AG08395 (cell line): ENCODE measurements around the gene ARHGDIB.

Source experiments
- DNase-seq: peaks from one replicate; pipeline ENCODE4 v3.0.0; 2012; ENCODE audit warnings: mixed read lengths, low spot score

Gene ARHGDIB

DNA sequence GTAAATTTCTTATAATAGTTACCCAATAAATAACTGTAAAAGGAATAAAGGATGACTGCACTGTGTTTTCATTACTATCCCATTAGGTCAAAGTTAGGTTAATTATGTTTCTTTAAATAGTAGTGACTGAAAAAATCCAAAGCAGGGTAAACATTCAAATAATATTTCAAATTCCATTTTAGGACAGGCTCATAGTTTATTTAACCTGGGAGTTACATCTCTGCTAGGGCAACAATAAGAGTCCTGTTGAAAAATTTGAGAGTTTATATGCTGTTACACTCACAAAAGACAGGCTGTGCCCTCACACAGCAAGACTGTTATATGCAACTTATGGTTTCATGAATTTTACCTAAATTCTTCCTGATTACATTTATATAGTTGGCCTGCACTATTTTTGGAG is 31.1 kb downstream of the ARHGDIB start:
- DNase-seq: no peak

DNA sequence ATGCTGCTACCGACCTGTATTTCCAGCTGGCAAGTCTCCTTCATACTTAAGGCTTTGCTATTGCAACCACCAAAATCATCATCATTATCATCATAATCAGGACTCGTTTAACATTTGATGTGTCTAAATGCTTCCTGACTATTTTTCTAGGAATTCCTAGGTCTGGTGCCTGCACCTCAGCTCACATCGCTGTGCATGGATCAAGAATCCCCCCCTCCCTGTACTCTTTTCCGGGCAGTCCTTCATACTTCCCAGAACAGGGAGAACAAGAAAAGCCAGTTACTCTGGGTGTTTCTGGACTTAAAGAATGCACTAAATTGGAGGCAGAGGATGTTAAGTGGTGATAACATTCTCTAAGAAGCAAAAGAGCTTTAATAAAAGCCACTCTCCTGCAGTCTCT is 32.5 kb downstream of the ARHGDIB start:
- no peak for DNase-seq

DNA sequence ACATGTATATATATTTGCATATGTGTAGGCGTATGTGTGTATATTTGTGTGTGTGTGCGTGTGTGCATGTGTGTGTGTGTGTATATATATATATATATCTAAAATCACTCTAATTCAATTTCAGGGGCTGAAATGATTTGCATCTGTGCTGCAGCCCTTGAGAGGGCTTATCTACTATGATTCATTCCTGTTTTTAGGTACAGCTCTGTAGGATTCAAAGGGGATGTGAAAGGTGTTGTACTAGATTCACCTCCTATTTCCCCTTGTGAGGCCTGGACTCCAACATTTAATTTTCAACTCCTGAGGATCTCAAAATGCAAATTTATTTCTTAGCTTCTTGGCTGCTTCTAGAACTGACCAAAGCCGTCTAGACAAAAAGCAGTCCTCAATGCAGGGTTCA is 34.1 kb downstream of the ARHGDIB start:
- DNase-seq: no peak

DNA sequence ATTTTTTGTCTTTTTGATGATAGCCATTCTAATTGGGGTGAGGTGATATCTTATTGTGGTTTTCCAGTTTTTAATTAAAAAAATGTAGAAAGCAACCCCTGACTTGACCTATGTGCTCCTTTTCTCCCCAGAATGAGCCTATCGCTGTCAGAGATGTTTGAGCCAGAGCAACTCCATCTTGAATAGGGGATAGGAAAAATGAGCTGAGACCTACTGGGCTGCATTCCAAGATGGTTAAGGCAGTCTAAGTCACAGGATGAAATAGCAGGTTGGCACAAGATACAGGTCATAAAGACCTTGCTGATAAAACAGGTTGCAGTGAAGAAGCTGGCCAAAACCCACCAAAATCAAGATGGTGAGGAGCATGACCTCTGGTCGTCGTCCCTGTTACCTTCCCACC is 36.9 kb downstream of the ARHGDIB start:
- no peak for DNase-seq

DNA sequence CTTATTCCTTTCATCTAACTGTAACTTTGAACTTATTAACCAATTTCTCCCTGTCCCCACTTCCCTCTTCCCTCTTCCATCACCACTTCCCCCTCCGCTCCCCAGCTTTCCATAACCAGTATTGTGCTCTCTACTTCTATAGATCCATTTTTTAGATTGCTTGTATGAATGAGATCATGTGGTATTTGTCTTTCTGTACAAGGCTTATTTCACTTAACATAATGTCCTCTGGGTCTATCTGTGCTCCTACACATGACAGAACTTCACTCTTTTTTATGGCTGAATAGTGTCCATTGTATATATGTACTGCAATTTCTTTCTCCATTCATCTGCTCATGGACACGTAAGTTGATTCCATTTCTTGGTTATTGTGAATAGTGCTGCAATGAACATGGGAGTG is 37.5 kb downstream of the ARHGDIB start:
- DNase-seq: no peak

DNA sequence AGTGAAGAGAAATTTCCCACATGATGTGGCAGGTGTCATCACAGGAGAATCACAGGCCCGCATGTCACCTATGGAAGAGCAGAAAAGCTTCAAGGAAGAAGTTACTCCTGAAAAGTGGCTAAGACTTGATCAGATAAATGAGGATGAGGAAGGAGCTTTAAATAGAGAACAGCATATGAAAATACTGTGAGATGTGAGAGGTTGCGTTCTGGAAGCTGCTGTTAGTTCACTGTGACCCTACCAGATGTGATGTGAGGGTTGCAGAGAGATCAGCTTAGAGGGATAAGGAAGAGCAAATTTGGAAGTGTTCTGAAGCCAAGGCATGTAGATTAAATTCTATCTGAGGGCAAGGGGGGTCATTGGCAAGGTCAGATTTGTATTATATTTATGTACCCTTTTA is 40.2 kb downstream of the ARHGDIB start:
- no peak for DNase-seq

DNA sequence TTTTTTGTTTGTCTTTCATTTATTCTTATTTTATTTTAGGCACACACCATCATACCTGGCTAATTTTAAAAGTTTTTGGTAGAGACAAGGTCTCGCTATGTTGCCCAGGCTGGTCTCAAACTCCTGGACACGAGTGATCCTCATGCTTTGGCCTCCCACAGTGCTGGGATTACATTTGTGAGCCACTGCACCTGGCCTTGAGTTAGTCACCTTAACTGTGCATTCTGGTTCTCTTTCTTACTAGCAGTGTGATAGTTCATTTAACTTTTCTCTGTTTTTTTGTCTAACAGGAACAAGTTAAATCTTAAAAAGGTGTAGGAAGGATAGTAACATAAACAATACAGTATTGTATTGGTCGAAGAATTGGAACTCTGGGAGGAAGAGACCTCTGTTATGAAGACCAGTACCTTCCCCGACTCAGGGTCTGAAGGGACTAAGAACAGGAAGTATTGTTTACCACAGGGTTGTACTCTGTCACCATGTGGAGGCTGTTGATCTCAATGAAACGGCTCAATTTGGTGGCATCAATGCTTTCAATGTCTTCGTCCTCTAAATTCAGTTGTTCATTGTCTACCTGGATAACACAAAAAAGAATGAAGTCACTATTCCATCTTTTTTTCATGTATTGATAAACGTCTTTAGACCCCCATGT is 40.8 kb downstream of the ARHGDIB start:
- no peak for DNase-seq

DNA sequence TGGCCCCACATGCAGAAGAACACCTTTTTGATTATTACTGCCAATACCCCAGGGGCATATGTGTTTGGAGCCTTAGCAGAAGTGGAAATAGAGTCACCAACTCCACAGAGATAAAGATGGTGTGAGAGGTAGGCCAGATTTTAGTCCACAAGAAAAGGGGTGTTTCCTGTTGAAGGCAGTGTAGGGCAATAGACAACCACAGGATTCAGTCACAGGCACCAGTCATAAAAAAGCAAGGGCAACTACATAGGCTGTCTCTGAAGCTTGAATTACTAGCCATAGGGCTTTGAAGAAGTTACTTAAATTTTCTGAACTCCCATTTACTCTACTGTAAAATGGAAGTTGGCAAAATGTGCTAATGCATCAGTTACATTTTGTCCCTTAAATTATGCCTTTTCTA is 41.9 kb downstream of the ARHGDIB start:
- no peak for DNase-seq

DNA sequence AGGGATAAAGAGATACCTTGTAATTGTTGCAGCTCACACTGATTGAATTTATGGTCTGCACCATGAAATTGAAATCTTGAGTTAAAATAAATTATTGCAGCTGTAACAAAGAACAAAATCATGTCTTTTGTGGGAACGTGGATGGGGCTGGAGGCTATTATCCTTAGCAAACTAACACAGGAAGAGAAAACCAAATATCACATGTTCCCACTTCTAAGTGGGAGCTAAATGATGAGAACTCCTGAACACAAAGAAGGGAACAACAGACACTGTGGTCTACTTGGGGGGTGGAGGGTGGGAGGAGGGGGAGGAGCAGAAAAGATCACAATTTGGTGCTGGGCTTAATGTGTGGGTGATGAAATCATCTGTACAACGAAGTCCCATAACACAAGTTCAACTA is 45.7 kb downstream of the ARHGDIB start:
- no peak for DNase-seq

DNA sequence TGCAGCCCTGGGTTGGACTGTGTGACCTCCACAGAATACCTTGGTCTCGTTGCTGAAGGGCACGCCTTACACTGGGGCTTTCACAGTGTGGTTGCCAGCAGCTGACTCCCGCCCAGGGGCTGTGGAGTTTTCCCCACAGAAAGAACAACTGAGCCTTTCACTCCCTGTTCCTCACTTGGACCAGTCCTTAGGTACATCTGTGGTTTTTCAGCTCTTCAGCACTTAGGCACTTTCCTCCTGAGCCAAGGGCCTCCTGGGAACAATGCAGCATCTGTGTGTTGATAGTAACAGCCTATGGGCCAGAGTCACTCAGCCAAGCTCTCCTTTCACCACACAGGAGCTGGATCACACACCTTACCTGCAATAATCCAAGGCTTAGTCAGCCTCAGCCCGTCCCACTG is 48.0 kb downstream of the ARHGDIB start:
- no peak for DNase-seq

DNA sequence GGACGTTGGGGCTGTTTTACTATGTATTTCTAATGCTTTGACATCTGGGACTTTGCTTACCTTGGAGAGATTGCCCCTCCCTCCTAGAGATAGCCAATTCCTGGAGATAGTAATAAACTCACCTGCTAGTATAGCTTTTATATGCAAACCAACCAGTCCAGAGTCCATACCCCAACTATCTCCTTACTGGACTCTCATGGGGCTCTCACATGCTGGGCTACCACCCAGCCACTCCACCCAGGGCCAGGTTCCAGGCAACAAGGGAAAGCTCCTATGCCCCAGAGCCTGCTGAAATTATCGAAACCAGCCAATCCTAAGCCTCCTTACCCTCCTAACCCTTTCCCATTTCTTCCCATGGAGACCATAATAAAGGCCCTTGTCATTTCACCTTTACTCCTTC is 50.3 kb downstream of the ARHGDIB start:
- DNase-seq: no peak

DNA sequence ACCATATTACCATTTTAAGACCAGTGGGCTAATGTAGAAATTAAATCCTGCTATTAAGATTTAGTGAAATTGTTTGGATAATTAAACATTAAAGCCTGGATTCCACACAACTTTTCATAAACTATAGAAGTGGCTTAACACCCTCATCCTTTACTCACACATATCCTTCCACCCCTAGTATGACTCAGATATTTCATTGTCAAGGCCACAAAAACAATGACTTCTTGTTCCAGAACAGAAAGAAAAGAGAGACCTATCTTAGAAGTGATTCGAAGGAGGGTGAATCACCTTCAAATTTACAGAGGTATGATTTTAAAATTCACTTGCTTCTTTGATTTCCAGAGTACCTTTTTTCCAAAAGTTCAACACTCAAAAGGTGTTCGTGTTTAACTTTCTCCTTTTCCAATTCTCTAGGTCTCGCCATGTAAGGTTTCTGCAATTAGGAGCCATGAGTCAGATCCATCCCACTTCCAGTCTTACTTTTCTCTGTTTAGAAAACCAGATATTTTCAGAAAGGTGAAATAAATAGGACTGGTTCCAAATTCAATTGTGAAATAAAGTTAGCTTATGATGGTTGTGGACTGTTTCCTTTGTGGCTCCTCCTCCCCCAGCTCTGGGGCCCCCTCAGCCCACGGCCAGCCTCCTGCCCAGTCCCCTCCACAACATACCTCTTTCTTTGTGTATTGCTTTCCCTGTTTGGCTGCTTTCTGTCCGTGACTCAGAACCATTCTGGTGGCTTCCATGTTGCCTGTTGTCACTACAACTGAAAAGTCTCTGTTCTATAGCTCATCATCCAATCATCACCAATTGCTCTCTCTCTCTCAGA is 51.1 kb downstream of the ARHGDIB start:
- DNase-seq: no peak

DNA sequence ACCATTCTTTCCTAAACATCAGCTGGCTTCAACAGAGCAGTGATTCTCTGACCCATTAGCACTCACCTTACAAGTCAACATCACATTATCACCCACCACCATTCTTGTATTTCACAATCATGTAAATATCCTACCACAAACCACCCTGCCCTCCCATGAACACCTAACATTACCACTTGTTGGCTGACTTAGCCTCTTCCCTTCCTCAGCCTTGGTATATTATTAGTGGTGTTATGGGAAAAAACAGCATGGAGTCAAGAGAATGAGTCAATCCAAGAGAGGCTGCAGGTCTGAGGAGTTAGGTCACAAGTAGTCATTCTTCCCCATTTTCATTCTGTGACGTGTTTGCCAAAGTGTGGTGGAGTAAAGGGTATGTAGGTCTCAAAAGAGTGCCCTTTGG is 53.4 kb downstream of the ARHGDIB start:
- no peak for DNase-seq

DNA sequence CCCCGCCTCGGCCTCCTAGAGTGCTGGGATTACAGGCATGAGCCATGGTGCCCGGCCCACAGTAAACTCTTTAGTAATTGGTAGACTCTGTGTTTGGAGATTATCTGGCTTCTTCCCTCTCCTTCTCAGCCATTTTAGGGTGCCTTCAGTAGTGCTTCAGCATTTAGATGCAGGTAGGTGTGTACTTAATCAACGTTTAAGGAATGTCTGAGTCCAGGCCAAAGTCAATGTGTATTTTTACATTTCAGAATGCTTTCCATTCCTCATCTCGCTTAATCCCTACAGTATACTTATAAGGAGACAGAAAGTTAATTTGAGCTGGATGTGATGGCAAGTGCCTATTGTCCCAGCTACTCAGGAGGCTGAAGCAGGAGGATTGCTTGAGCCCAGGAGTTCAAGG is 55.3 kb downstream of the ARHGDIB start:
- DNase-seq: no peak

DNA sequence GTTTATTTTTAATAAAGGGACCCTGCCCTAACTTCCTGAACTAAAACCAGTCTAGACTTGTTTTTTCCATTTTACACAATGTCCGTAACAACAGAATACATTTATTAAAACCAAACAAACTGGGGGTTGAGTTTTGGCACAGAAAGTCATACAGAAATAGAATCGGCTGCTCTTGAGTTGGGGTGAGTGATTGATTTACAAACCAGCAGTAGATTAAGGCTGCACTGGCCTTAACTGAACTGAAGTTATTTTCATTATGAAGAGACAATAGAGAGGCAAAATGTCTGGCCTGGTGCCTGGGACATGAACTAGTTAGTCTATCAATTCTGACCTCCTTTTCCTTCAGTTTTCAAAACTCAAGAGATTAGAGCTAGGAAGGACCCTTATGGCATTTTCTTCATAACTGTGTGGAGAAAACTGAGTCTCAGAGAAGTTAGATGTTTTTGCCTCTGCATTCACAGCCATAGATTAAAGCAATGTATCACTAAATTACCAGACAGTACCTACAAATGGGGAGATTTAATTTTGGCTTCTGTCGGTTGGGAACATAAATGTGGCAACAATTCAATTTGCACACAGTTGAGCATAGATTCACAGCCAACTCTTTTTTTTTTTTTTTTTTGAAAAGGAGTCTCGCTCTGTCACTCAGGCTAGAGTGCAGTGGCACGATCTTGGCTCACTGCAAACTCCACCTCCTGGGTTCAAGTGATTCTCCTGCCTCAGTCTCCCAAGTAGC is 56.0 kb downstream of the ARHGDIB start:
- no peak for DNase-seq

DNA sequence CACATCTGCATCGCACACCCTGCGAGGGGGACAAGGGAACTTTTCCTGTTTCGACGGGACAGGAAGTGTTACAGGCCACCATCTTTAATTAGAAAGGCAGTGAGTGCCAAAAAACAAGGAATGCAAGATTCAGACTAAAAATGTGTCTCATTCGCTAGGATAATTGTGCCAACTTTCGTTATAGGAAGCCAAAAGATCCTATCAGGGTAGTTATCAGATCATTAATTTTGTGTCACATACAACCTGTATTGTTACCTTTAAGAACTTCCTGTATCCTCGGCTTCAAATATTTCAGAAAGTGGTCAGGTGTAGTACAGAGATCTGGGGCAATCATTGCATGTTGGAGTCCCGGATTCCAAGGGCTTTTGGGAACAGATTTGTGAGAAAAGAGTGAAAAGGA is 56.5 kb downstream of the ARHGDIB start:
- no peak for DNase-seq

DNA sequence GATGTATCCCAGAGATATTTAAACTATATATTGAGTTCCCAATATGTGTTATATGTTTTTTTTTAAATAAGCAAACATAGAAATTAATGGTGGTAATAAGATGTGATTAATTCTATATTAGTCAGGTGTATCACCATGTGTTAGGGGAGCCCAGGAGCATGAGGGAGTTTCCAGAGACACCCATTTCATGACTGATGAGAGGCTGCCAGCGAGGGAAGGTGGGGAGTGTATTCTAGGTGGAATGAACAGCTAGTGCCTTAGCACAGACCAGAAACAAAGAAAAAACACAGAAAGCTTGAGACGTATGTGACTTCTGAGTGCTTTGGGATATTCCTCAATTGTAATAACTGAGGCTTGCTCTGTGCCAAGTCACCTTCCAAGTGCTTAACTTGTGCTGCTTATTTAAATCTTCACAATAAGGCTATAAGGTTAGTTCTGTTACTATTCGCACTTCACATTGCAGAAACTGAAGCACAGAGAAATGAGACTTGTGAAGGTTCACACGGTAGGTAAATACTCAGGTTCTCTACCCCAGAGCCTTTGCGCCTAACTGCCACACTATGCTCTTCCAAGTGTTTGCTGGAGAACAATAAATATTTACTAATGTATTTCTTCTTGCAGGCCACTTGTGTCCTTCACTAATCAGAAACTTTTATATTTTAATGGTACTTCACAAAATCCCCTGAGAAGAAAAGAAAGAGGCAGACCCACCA is 57.9 kb downstream of the ARHGDIB start:
- DNase-seq: no peak

DNA sequence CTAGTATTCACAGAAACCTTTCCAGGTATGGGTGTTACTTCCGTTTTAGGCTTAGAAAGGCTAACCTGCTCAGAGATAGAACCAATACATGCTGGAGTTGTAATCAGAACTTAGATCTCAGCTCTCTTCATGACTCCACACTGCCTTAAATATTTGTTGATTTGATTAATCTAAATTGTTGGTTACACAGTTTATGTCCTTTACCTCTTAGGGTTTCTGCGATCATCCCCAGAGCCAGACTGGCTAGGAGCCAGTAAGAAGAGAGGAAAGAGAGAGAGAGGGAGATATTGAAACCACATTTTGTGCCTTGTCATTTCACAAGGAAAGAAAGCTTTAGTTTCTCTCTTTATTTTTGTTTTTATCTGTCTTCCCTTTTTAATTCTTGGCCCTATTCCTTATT is 58.9 kb downstream of the ARHGDIB start:
- no peak for DNase-seq

DNA sequence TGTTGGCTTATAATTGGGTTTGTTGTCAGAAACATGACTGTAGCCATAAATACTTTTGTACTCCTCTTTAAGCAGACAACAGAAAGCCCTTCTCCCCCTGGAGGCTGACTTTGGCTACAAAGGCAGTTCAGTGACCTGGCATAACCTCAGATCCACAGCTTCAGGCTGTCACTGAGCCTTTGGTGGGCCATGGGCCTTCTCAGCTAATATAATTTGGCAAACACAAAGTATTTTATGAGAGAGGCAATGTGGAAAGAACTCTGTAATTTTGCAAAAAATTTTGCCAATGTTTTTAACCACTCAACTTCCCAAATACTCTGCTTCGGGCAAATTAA is 60.2 kb downstream of the ARHGDIB start:
- DNase-seq: no peak

DNA sequence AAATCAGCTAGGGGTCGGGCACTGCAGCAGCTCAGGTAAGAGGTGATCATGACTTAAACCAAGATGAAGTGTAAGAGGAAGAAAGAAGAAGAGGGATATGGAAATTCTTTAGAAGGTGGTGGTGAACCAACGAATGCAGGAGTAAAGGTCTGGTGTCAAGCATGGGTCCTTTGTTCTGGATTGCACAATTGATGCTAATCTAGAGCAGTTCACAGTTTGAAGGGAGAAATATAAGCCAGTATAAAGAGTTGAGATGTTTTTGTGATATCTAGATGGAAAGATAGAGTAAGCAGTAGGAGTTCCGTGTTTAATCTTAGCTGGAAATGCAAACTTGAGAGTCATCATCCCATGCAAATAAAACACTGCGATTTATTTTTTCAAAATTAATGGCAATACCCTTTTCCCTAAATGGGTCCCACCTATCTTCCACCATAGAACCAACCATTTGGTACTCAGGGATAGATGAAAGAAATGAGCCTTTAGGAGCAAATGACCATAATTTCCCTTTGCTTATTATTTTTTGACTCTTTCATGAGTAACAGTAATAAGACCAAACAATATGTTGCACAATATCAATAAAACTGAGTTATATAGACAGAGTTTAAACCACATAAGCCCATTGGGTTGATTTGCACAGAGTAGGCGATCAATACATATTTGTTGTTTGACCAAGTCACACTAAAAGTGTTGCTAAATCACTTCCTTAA is 60.7 kb downstream of the ARHGDIB start:
- no peak for DNase-seq

DNA sequence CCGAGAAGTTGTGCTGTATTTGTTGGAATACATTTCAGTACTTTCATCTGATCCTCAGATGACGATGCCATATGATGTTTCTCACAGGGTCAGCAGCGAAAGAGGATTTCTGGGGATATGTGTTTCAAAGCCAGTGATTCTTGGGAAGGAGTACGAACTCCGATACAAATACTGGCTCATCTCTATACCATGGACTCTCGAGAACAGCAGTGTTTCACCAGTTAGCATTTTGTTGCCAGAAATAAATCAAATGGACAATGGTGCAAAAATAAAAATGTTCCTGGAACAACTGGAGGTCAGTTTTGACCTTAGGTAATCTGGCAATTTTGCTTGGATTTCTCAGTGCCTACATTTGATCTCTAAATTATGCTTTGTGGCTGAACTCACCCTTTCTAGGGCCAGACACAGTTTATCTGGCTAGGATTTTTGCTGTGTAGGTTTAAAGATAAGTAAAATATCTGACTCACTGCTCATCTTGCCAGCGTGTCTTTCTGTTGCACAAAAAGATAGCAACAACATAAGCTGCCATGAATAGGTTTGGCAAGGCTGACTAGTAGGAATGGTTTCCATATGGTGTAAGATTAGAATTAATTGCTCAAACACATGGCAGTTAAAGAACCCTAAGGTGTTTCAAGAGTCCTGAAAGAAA is 64.8 kb downstream of the ARHGDIB start:
- DNase-seq: peak; percentile 13
